ENCODE data around the gene KIAA1217. TPM values are rescaled to one million over a fixed set of nuclear protein-coding genes. Genes with fewer than 3 reads are reported as not detected.
A peak's percentile ranks its signal among the peaks of the same experiment; 100 is the strongest.

KIAA1217 gene
- polyA plus RNA-seq, 1 experiment, result 2.2 TPM

DNA sequence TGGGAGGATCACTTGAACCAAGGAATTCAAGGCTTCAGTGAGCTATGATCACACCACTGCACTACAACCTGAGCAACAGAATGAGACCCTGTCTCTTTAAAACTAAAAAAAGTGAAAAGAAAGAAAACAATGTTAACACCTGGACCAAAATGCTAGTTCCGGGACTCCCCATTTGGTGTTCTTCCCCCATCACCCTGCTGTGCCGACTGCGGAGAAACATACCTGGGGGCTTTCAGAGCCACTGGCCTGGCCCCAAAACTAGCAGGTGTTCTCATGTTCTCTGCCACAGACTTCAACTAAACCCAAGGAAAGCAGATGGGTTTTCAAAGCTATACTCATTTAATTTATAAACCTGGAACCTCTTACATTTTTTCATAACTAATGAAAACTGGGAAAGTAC, 250.9 kb downstream of the KIAA1217 start:
- Histone ChIP-seq H3K4me3 (ENCODE audit: low read depth, low read length) (no peak overlapping the region), H3K36me3 (ENCODE audit: control insufficient read depth, insufficient read depth, low read length) (no peaks in the 10 kb centered on the region), H3K27me3 (ENCODE audit: control insufficient read depth, insufficient read depth, low read length) (no peaks in the 10 kb centered on the region)
- TF ChIP-seq, protein P1, sequence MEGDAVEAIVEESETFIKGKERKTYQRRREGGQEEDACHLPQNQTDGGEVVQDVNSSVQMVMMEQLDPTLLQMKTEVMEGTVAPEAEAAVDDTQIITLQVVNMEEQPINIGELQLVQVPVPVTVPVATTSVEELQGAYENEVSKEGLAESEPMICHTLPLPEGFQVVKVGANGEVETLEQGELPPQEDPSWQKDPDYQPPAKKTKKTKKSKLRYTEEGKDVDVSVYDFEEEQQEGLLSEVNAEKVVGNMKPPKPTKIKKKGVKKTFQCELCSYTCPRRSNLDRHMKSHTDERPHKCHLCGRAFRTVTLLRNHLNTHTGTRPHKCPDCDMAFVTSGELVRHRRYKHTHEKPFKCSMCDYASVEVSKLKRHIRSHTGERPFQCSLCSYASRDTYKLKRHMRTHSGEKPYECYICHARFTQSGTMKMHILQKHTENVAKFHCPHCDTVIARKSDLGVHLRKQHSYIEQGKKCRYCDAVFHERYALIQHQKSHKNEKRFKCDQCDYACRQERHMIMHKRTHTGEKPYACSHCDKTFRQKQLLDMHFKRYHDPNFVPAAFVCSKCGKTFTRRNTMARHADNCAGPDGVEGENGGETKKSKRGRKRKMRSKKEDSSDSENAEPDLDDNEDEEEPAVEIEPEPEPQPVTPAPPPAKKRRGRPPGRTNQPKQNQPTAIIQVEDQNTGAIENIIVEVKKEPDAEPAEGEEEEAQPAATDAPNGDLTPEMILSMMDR (IDR thresholded peaks at IDR 0.05; ENCODE audit: insufficient read depth, low read depth, low read length), result no peak
- ChIA-PET CTCF (interaction anchor here (1.9 kb wide), 1 partner anchor 9 kb away, joined by 7 read pairs; no protein-coding TSS in a partner anchor), POLR2A (no interaction called here)
- DNase-seq (ENCODE audit: low read depth), result no peak

DNA sequence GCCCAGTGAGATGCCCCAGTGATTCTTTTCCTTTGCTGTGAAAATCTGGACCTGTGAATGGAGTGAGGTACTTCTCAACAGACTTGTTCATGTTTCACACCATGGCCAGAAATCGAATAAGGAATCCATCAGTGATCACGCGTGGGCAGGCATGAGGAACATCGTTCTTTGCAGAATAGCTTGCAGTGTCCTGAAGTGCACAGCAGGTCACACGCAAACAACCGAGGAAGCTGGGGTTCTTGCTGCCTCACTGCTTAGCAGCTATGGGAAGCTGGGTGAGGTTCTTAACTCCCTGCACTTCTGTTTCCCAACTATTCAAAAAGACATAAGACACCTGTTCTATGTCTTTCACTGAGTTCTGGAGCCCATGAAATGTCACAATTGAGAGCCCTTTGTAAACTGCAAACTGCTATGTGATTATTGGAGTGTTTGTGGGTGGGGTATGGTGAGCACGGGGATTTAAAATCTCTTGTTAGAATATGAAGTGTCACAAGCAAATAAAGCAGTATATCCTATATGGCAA, 253.4 kb downstream of the KIAA1217 start:
- POLR2A ChIA-PET, result no interaction called here
- H3K27me3 ChIP-seq (ENCODE audit: control insufficient read depth, insufficient read depth, low read length), result no peaks in the 10 kb centered on the region
- no peak for DNase-seq (ENCODE audit: low read depth)
- TF ChIP-seq, protein P1 (IDR thresholded peaks at IDR 0.05; ENCODE audit: insufficient read depth, low read depth, low read length), result no peak
- no peaks in the 10 kb centered on the region for H3K36me3 ChIP-seq (ENCODE audit: control insufficient read depth, insufficient read depth, low read length)
- no peak overlapping the region for H3K4me3 ChIP-seq (ENCODE audit: low read depth, low read length)
- CTCF ChIA-PET, result no interaction called here

DNA sequence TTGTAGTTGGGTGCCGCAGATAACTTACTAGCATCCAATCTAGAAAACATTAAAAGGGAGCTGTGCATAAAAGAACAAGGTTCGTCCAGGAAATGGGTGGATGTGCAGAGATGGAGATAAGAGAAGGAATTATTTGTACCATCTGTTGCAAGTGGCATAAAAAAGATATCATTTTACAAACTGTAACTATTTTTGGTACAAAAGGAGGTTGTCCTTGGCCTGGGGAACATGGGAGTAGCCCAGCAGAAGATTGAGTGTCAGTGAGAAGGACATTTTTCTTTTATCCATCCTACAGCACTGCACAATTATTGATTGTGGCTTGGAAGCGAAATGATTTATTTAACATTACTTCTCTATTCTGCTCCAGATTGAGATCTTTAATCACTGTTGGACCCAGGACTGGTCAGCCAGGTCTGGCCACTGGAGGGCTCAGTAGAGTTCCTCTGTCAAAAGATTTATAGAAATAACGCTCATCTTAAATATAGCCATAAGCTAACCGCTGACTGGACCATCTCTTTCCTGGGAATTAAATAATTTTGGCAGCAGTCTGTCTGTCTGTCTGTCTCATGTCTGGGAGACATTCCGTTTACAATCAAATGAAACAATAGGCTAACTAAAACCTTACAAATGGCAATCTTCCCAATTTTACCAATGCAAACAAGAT, 254.1 kb downstream of the KIAA1217 start:
- Histone ChIP-seq H3K36me3 (ENCODE audit: control insufficient read depth, insufficient read depth, low read length) (no peaks in the 10 kb centered on the region), H3K27me3 (ENCODE audit: control insufficient read depth, insufficient read depth, low read length) (no peaks in the 10 kb centered on the region), H3K4me3 (ENCODE audit: low read depth, low read length) (no peak overlapping the region)
- no peak for DNase-seq (ENCODE audit: low read depth)
- TF ChIP-seq, protein P1 (IDR thresholded peaks at IDR 0.05; ENCODE audit: insufficient read depth, low read depth, low read length), result 0 out of 2 replicates have a peak, but pooled peaks have one; percentile 14
- CTCF ChIA-PET, result no interaction called here
- POLR2A ChIA-PET, result no interaction called here

DNA sequence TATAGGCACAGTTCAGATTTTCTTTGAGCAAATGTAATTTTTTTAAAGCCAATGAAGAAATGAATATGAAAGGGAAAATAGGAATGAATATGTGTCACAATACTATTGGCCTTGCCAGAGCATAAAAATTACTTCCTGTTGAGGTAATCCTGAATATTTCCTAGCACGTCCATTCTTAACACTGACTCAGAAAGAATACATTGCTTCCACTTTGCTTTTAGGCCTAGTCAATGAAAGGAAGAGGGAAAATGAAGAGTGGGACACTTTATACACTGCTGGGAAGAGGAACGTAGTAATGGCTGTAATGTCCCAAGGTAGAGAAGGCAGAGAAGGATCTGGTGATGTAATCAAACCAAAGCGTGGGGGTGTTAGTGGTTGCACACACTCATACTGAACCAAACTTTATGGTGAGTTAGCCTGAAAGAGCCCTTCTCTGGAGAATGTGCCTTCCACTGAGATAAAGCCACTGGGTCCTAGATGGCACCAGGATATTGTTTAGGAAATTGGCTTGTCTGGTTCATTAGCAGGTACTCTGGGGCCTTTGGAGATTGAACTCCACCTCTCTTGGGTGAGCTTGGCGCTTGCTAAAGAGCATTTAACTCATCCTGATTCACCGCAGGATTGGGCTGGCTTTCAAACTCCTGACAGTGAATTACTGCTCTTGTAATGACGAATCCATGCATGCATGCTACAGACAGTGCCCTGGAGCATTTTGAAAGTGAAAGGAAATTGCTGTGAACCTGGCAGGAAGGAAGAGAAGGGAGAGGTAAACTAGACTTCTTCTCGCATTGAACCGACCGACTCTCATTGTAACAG, 254.9 kb downstream of the KIAA1217 start:
- no peak for DNase-seq (ENCODE audit: low read depth)
- Histone ChIP-seq H3K4me3 (ENCODE audit: low read depth, low read length) (no peak overlapping the region), H3K36me3 (ENCODE audit: control insufficient read depth, insufficient read depth, low read length) (no peaks in the 10 kb centered on the region), H3K27me3 (ENCODE audit: control insufficient read depth, insufficient read depth, low read length) (no peaks in the 10 kb centered on the region)
- TF ChIP-seq, protein P1 (IDR thresholded peaks at IDR 0.05; ENCODE audit: insufficient read depth, low read depth, low read length), result no peak
- ChIA-PET POLR2A (no interaction called here), CTCF (interaction anchor here (1.0 kb wide), 1 partner anchor 56 kb away, joined by 4 read pairs; no protein-coding TSS in a partner anchor)

Data from BJ (cell line).